HG02610 (cell line): Measurements from ENCODE around the gene SCYGR5.
"Not testable (repeated sequence)": the region's sequence is repeated elsewhere in the genome, so short reads cannot be mapped to it uniquely, and the experiment has no call there.

ENCODE experiments used
- ATAC-seq: cut with Tn5 transposase; IDR thresholded peaks from one replicate; pipeline ENCODE4 v1.9.1; 2021; ENCODE audit warnings: mild to moderate bottlenecking, moderate library complexity; ENCODE audit not compliant: unreplicated experiment

The SCYGR5 gene

GRCh38 chr2:227671170-227671905, 4.7 kb downstream of the SCYGR5 start:
- no peak for ATAC-seq

- ATAC-seq: not testable (repeated sequence)
Observed at GRCh38 chr2:227673620-227674019, 7.0 kb downstream of the SCYGR5 start.

- no peak for ATAC-seq
Observed at GRCh38 chr2:227674485-227674884, 7.9 kb downstream of the SCYGR5 start.

GRCh38 chr2:227677928-227678327, 11.3 kb downstream of the SCYGR5 start:
- ATAC-seq: no peak

GRCh38 chr2:227684258-227684657, 17.7 kb downstream of the SCYGR5 start:
- no peak for ATAC-seq

GRCh38 chr2:227687189-227687588, 20.6 kb downstream of the SCYGR5 start:
- ATAC-seq: no peak

GRCh38 chr2:227696990-227697679, 30.5 kb downstream of the SCYGR5 start:
- ATAC-seq: no peak

- ATAC-seq: no peak
Observed at GRCh38 chr2:227701556-227701955, 35.0 kb downstream of the SCYGR5 start.

GRCh38 chr2:227703280-227703732, 36.7 kb downstream of the SCYGR5 start:
- ATAC-seq: no peak

GRCh38 chr2:227703961-227704360, 37.4 kb downstream of the SCYGR5 start:
- ATAC-seq: no peak

- no peak for ATAC-seq
Observed at GRCh38 chr2:227706859-227707258, 40.3 kb downstream of the SCYGR5 start.

GRCh38 chr2:227707390-227707789, 40.8 kb downstream of the SCYGR5 start:
- no peak for ATAC-seq

- ATAC-seq: no peak
Observed at GRCh38 chr2:227710986-227711385, 44.4 kb downstream of the SCYGR5 start.

- no peak for ATAC-seq
Observed at GRCh38 chr2:227713291-227713690, 46.7 kb downstream of the SCYGR5 start.

- ATAC-seq: no peak
Observed at GRCh38 chr2:227716501-227716900, 49.9 kb downstream of the SCYGR5 start.
